ENCODE data around the gene FYCO1.

The FYCO1 gene

DNA sequence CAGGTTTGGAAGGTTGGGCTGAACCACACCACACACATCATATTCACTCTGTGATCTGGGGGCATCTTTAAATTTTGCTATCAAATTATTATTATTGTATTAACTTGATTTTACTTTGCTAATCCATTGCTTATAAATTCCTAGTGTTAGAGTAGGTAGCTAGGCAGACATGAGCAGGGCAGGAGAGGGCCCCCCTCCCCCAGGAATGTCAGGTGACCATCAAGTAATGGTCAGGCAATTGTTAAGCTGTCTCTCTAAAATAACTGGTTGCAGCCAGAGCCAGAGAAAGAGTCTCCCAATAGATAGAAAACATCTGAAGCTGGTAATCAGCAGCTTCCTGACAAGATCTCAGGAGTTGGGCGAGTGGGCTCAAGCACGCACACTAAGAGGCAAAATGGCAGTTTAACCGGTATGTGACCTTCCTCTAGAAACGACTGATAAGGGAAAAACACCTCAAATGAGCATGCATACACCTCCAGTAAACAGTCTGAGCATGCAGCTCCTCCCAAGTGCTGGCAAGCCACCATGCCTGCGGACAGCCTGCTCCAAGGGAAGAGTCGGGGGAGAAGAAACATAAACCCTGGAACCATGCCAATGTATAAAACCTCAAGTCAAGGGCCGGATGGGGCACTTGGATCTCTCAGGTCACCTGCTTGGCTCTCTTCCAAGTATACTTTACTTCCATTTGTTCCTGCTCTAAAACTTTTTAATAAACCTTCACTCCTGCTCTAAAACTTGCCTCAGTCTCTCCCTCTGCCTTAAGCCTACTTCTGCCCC lies 55.4 kb downstream of the FYCO1 start:
- DNase-seq = no peak

DNA sequence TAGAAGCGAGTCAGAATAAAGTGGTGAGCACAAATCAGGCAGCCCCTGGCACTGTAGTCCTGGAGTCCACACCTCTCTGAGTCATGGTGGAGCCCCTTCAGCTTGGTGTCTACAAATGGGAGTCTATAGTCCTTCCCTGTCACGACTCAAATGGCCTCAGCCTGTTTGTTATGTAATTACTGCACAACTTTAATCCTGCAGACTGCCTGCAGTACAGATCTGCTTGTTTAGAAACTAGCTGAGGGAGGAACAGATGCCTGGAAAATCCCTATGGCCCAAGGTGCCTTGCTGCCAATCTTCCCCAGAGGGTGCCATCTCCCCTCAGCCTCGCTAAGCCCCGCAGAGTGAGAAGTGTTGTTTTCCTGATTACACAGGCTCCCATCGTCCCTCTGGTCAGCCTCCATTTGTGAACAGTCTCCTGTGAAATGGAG lies 56.3 kb downstream of the FYCO1 start:
- DNase-seq = no peak

DNA sequence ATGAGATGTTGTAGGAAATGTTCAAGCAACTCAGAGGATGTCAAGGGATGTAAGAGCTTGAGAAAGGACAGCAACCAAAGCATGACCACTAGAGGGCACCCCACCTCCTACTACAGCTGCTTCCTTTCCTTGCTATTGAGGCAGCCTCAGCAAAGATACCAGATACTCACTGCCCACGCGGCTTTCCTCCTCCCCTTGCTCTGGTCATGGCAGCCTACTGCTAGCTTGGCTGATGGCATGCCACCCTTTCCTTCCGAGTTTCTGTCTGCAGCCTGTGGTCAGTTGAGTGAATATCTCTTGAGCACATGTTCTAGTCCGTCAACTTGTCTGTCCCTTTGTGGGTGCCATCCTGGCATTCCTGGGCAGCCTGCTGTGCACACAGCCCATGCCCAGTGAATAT lies 56.8 kb downstream of the FYCO1 start:
- DNase-seq = peak; percentile 73

DNA sequence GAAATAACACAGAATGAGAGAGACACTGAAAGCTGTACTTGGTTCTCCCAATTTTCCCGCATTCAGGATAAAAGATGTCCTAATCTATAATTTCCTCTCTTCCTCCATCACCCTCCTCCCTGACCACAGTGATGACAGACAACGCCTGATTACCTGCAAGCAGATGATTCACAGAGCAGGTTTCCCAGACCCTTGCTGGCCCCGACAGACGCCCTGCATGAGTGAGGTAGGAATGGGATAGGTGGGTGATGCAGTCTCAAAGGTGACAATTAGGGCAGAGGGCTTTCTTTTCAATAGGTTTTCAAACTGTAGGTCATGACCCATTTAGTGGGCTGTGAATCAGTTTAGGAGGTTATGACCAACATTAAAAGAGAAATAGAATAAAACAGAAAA lies 57.6 kb downstream of the FYCO1 start:
- DNase-seq = no peak

DNA sequence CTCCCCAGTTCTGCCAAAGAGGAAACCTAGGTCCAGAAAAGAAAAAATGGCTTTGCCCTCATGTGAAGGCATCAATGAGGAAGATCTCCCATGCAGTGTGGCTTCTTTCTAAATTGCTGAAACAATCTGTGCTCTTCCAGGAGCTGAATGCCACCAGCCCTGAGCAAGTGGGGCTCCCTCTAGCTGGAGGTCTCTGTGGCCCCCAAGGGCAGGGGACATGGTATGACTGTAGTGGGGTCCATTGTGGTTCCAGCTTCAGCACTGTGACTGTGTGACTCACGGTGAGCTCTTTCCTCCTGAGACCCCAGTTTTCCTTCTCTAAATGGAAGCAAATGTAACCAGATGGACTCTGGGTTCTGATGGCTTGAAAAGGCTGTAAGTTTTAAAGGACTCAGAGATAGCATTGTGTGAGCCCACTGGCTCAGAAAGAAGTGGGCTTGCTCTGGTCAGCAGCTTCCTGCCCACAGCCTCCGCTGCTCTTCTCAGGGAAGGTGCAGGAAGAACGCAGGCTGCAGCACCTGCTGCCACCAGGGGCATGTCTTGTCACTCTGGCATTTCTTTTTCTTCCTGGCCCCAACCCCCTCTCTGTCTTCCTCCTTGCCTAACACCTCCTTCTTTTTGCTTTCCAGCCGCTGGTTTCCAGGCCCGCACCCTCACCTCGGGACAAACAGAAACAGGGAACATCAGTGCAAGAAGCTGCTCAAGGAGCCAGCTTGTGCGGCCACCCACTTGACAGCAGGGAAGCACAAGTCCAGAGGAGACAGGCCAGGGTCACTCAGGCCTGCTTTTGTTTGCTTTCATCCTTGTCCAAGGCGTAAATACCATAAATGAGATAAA lies 58.2 kb downstream of the FYCO1 start:
- DNase-seq = no peak

DNA sequence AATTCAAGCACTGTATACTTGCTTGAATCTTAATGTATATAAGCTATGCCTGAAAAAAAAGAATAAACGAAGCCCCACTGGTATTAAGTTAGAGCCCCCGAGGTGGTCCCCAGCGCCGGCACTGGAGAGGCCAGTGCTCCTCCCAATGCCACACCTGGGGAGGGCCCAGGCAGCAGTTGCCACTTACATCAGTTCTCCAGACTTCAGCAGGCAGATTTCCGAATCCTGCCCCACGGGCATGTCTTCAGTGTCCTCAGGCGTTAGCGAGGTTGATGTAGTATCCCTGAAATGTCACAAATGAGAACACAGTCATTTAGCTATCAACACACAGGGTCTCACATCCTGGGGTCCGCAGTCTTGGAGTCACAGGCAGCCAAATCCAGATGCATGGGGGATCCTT lies 59.4 kb downstream of the FYCO1 start:
- DNase-seq = no peak

DNA sequence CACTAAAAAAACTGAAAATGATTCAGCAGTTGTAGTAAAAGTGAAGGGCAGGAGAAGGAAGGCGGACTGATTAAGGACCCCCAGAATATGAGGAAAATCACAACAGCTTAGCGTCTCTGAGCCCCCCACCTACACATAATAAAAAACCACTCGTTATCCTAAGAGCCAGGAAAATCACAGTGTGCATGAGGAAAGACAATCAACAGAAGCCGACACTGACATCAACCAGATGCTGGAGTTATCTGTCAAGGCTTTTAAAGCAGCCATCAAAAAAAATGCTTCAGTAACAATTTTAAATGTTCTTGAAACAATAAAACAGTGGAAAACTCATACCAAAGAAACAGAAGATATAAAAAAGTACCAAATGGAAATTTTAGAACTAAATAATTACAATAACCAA lies 62.0 kb downstream of the FYCO1 start:
- DNase-seq = no peak

DNA sequence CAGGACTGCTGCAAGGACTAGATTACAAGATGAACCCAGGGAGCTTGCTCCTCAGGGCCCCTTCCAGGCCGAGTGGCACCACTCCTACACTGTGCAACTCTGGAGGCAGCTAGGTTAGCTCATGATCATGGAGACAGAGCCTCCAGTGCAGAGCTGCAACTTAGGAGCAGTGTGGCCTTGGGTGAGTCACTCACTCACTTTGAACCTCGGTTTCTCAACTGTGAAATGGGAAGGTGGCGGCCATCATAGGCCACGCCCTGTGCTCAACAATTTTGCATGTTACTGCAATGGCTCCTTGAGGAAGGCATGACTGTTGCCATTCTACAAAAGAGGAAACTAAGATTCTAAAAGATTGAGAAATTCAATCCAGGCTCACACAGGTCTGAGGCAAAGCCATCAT lies 63.5 kb downstream of the FYCO1 start:
- DNase-seq = no peak

DNA sequence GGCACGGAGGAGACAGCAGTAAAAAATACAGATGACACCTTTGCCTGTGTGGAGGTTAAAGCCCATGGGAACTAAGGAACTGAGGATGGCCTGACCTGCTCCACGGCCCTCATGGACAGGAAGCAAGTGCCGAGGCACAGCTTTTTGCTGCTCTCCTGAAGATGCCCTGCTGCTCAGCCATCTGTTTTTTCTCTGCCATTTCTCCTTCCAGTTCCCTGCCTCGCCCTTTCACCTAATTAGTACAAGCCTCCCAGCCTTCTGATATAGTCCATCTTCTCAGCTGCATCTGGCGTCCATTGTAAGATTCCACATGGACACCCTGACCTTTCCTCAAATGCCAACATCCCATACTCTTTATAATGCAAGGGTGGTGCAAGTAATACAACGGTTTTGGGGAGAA lies 64.1 kb downstream of the FYCO1 start:
- no peak for DNase-seq

DNA sequence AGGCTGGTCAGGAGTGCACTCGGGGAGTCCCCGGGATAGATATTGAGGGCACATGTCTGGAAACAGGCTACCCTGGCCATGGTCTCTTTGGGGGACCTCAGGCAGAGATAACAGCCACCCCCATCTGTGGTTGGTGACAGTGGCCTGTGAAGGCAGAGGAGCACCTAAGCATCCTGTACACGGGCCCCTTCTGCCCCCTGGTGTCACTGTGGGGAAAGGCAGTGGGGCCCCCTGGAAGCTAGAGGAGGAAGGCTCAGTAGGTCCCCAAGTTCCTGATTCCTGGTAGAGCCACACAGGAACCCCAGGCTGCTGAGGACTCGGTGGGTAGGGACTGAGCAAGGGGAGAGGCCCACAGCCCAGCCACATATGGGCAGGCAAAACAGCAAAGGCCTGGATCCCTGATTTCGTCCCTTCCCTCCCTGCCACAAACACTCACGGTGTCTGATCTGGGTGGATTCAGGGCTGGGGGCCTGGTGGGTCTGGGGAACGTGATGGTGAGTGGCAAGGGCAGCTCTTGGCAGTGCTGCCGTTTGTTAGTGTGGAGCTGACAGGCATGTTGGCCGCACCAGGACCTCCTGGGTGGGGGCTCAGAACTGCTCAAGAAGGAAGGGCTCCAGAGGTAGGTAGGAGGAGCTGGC lies 66.5 kb downstream of the FYCO1 start:
- peak; percentile 51 for DNase-seq

DNA sequence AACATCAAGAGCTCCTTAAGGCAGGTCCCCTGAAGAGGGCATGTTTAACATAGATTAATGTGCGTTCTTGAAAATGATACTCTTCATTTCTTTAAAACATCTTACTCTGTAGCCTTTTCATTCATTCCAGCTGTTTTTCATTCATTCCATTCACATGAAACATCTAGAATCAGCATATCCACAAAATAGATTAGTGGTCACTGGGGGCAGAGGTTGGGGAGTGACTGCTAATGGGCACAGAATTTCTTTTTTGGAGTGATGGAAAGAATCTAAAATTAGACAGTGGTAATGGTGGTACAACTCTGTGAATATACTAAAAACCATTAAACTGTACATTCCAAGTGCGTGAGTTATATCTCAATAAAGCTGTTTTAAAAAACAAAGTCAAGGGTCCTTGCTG lies 67.7 kb downstream of the FYCO1 start:
- DNase-seq = no peak

DNA sequence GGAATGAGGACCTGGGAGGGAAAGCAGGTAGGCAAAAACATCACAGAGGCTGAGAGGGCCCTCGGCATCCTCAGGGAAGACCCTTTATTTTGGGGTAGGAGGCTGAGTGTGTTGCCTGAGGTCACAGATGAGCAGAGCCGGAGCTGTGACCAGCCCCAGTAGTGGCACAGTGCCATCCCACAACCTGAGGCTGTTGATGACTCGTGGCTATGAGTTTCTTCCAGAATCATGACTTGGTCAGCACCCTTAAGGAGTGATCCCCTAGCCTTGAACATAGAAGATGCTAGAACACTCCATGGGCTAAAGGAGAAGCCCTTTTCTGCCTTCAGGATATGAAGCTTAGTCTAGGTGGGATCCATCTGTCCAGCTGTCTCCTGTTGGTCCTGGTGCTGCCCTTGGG lies 71.9 kb downstream of the FYCO1 start:
- no peak for DNase-seq

DNA sequence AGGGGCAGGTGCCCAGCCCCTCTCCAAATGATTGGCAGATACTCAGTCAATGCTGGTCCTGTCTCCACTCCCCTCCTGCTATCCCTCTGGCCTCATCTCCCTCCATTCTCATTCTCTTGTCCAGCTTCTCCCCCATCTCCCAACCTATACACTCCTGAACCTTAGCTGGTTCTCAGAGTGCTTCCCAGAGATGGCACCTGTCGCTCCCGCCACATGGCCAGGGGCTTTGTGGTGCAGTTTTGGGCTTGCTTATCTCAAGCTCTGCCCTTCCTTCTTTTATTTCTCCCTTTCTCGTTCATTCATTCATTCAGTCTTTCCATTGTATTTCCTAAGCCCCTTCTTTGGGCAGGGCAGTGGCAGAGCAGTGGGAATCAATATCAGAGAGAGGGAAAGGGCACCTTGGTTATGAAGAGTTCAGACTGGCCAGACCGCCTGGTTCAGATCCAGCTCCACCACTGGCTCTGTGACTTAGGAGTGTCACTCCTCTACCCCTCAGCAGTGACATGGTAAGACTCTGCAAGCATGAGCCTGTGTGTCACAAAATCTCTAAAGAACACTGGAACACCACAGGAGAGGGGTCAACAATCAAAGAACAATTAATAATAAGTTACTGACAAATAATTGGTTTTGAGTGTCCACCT lies 72.6 kb downstream of the FYCO1 start:
- DNase-seq = no peak

DNA sequence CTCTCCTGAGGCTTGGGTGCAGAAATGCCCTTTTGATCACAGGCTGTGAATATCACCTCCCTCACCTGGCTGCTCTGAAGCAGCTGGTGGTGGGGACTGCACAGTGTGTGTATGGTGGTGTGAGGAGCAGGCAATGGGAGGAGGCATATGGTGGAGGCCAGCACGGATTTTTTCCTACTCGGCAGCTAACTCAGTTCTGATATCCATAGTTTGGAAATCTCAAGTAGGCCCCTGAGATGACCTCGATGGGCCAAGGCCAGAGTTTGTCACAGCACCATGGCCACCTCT lies 73.6 kb downstream of the FYCO1 start:
- no peak for DNase-seq

DNA sequence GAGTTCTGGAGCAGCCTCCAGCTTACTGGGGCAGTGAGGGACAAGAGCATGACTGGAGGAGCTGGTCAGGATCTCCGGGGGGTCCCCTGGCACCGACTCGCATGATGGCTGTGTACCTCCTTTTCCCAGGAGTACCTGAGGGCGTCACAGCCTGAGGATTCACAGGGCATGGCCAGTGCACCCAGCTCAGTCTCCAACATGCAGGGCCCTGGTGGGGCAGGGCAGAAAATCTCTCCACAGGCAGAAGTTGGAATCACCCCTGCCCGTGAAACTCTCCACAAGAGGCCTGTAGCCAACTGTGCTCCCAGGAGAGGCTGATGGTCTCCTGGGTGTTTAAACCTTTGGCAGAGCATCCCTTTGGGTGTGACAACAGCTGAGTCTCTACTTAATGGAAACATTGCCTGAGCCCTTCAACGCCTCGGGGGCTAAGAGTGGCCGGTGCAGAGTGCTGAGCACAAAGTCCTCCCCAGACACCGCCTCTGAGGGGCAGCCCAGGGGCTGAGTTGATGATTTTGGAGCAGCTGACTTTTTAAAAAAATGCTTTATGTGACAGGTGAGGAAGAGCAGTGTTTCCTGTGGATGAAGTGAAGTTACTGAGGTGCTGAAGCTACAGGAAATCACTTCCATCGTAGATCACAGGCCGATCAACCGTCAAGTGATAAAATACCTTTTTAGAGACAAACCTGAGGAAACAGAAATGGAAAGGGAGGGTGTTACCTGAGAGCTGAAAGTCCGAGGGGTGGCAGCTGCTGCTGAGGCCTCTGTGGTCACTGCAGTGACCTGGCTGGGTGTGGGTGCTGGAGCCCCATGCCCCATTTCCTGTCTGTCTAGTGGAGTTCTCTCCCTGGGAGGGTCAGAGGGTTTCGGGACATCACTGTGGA lies 74.2 kb downstream of the FYCO1 start:
- no peak for DNase-seq

DNA sequence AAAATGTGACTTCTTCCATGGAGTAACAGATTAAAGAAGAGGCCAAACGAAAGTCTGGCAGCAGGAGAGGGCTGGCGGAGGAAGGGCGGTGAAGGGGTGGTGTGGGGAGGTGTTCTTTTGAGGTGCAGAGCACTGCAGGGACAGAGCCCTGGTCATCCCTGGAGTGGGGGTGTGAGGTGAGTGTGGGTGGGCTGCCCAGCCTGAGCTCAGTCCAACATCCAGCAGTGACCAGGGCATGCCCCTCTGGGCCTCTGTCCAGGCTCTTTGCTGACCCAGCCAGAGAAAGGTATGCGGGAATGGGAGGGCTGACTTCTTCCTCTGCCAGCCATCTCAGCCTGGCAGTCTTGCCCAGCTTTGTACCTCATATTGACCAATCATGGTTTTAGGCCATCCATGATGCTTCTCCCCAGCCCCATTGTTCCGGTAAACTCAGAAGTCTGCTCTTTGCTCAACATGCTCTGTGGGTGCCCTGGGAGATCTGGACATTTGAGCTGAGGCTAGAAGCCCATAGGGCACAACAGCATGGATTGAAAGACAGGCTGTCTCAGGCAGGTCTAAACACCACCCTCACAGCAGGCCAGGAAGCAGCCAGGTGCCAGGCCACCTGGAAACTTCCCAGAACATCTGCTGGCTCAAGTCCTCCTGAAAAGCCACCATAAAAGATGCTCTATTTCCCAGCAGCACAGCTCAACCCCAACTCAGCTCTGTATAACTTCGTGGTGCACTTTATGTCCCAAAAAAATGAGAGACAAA lies 78.3 kb downstream of the FYCO1 start:
- DNase-seq = no peak

DNA sequence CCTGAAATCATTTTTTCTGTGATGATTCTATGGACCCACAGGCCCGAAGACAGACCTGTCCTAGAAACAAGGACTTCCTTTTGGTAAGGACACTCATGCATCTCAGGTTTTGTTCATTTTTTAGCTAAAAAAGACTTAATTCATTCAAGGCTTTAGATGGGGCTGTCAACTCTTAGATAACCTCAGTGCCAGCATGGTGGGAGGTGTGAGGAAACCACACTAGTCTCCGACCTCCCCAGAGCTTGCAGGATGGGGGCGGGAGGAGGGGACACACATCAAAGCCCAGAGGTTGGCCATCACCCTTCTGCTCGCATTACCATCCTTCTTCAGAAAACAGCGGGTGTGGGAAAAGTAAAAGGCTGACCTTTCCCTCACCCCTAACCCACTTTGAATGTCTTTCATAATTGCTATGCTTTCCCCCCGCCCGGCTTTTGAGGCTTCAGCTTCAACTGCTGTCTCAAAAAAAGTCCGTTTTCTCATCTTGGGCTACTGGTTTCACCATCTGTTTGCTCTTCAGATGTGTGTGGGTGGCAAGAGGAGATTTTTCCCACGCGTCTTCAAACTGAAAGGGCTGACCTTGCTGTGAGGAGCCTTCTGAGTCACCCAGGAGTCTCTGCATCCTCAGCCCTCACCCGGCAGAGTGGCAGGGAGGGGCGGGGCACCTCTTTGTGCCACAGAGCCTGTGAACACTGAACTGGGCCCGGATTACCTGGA lies 79.9 kb downstream of the FYCO1 start:
- peak; percentile 54 for DNase-seq

DNA sequence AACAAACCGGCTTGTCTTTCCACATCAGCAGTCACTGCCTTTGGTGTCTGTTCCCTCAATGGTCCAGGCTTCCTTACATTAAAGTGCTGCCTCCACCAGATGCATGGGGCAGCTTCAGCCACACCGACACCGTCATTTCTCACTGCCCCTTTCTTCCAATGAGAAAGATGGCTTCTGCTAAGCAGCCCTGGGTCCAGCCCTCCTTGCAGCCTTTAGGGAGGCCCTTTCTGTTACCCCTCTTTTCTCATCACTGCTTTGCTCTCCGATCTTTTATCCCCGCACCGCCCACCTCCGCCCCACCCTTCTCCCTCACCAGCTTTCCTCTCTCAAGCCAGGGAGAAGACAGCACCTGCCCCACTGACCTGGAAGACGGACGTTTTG lies 80.6 kb downstream of the FYCO1 start:
- DNase-seq = no peak

DNA sequence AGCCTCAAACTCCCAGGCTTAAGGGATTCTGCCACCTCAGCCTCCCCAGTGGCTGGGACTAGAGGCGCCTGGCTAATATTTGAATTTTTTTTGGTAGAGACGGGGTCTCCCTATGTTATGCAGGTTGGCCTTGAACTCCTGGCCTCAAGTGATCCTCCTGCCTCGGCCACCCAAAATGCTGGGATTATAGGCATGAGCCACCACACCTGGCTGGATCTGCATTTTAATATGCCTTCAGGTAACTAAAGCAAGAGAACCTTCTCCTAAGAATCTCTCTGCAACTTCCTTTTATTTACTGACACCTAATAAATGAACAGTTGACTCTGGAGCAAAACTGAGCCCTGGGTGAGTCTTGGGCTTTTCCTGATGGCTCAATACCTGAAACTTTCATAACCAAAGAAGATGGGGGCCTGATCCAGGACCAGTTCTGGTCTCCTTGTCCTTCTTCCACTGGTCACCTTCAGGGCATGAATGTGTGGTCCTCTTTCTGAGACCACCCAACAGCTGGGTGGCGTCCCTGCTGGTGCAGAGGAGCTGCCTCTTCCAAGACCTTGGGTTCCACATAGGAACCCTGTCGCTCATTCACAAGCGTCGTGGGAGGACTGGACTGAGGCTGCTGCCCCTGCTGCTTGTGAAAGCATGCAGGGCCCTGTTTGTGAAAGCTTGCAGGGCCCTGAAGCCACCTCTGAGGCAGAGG lies 81.1 kb downstream of the FYCO1 start:
- no peak for DNase-seq

DNA sequence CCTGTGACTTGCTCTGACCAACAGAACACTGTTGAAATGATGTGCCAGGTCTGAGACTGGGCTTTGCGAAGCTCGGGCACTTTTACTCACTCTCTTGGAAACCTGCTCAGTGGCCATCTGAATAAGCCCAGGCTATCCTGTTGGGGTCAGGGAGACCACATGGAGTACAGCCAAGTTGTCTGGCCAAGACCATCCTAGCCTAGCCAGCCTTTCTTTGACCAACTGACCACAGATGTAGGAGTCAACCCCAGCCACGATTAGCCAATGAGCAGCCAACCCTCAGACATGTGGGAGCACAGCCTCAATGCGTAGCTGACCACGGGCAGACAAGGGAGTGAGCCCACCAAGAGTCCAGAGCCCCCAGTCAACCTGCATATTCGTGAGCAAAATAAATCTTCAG lies 83.2 kb downstream of the FYCO1 start:
- no peak for DNase-seq

All from effector CD4-positive, alpha-beta T cell (primary cell).